Panc1 (cell line): ENCODE data around the gene IL17B. TPM values are rescaled to one million over a fixed set of nuclear protein-coding genes. Genes with fewer than 3 reads are reported as not detected.
"Not testable (repeated sequence)": the region's sequence is repeated elsewhere in the genome, so short reads cannot be mapped to it uniquely, and the experiment has no call there.

Experiments
- ATAC-seq: fragments of 200-7000 bp; cut with Tn5 transposase; 2 replicates; pipeline ENCODE4 v1.9.1; 2020; ENCODE audit warnings: mild to moderate bottlenecking, moderate library complexity
- BruUV-seq: library from RNA; stranded (reverse); fragments of 400-500 nt; replicated peaks from 2 replicates; lab custom pipeline; 2021; lab: Mats Ljungman, UMichigan
- CTCF ChIA-PET: fragments of 300-600 bp; sonication (Branson Sonifier 250); formaldehyde crosslinking; loops from one replicate; lab custom pipeline; 2022; ENCODE audit warnings: antibody characterized with exemption; lab: Charles Lee
- POLR2A ChIA-PET: fragments of 300-600 bp; sonication (Branson Sonifier 250); formaldehyde crosslinking; loops from one replicate; lab custom pipeline; 2022; ENCODE audit warnings: antibody characterized with exemption; lab: Charles Lee
- DNase-seq: peaks from one replicate; pipeline ENCODE4 v3.0.0-alpha.2; 2010; ENCODE audit warnings: low read depth, low spot score
- H3K27ac ChIP-seq: 2 replicates; pipeline ENCODE4 v1.5.1; 2011; ENCODE audit warnings: mild to moderate bottlenecking, low read length, inconsistent platforms
- H3K27me3 ChIP-seq: fragments of 200-500 bp; sonication (Bioruptor generic); 2 replicates; pipeline ENCODE4 v1.6.0; 2014; ENCODE audit warnings: low read length, inconsistent platforms; ENCODE audit not compliant: control insufficient read depth, insufficient read depth
- H3K36me3 ChIP-seq: fragments of 200-500 bp; sonication (Bioruptor generic); 2 replicates; pipeline ENCODE4 v1.5.1; 2014; ENCODE audit warnings: inconsistent platforms, mild to moderate bottlenecking, low read length, moderate library complexity; ENCODE audit not compliant: control insufficient read depth, insufficient read depth
- H3K4me1 ChIP-seq: 2 replicates; pipeline ENCODE4 v1.5.1; 2011; ENCODE audit warnings: inconsistent platforms, mild to moderate bottlenecking, low read length, moderate library complexity; ENCODE audit not compliant: control insufficient read depth, insufficient read depth
- H3K4me3 ChIP-seq, 2 experiments: 2 replicates each; pipeline ENCODE4 v1.5.1; 2011 to 2012; ENCODE audit warnings: low read depth in 2 of 2, low read length in 2 of 2, mild to moderate bottlenecking in 2 of 2, inconsistent platforms in 1 of 2, moderate library complexity in 1 of 2
- H3K9me3 ChIP-seq: fragments of 200-500 bp; sonication (Bioruptor generic); 2 replicates; pipeline ENCODE4 v1.5.1; 2014; ENCODE audit warnings: low read depth, mild to moderate bottlenecking, inconsistent platforms, low read length, moderate library complexity; ENCODE audit not compliant: control insufficient read depth, insufficient read depth
- CTCF ChIP-seq: fragments of 450-650 bp; IDR thresholded peaks from 2 replicates; pipeline ENCODE4 v1.5.1; 2017; ENCODE audit warnings: mild to moderate bottlenecking
- POLR2AphosphoS5 ChIP-seq: IDR thresholded peaks from 2 replicates; pipeline ENCODE4 v1.6.1; 2012; ENCODE audit warnings: mild to moderate bottlenecking, low read depth, low read length, moderate library complexity
- REST ChIP-seq, 2 experiments: IDR thresholded peaks; 2 replicates each; pipeline ENCODE4 v1.6.1; 2011 to 2012; ENCODE audit warnings: low read depth in 2 of 2, control low read depth in 1 of 2, low read length in 1 of 2, mild to moderate bottlenecking in 1 of 2, moderate library complexity in 1 of 2; ENCODE audit not compliant: insufficient read depth in 1 of 2
- SIN3A ChIP-seq: IDR thresholded peaks from 2 replicates; pipeline ENCODE4 v1.6.1; 2012; ENCODE audit warnings: low read depth, mild to moderate bottlenecking, low read length, moderate library complexity, borderline replicate concordance; ENCODE audit not compliant: insufficient read depth
- TCF7L2 ChIP-seq: IDR thresholded peaks from 2 replicates; pipeline ENCODE4 v1.6.1; 2011; ENCODE audit warnings: mild to moderate bottlenecking, low read depth, low read length, inconsistent platforms
- in situ Hi-C: cut with HindIII; loops from 2 replicates; pipeline ENCODE4 v1.10.0; 2016; ENCODE audit warnings: low sequenced_read_pairs, low pct_unique_long_range_greater_than_20kb
- intact Hi-C: fragments of 100-400 bp; cut with micrococcal nuclease; formaldehyde crosslinking; loops from one replicate; pipeline ENCODE4 v1.10.0; 2022; ENCODE audit not compliant: unreplicated experiment
- total RNA-seq: library from RNA; stranded (reverse); gene quantifications from one replicate; pipeline ENCODE4 v1.2.1, GENCODE V29; 2021; ENCODE audit not compliant: unreplicated experiment

Gene IL17B
- total RNA-seq, 1 experiment from 2014 or later = not detected

- ChIA-PET POLR2A (no interaction called here), CTCF (no interaction called here)
- Histone ChIP-seq H3K36me3 (no peaks in the 10 kb centered on the region), H3K4me1 (no peaks in the 10 kb centered on the region), H3K27me3 (no peaks in the 10 kb centered on the region), H3K9me3 (no peaks in the 10 kb centered on the region), H3K4me3 (no peak overlapping the region), H3K27ac (no peak overlapping the region)
- ATAC-seq (no peak), DNase-seq (no peak)
- BruUV-seq = no TSS peak
- in situ Hi-C loops (no loop called here), intact Hi-C loops (no loop called here)
- TF ChIP-seq REST (IDR thresholded peaks at IDR 0.05; ENCODE audit: insufficient read depth in 1 of 2, low read depth in 2 of 2, low read length in 1 of 2) (no peak), SIN3A (no peak), CTCF (no peak), POLR2AphosphoS5 (no peak), TCF7L2 (no peak)
Observed at GRCh38 chr5:149397530-149397929, 18.4 kb upstream of the IL17B start.

- CTCF ChIA-PET, ATAC-seq, intact Hi-C loops: not testable (repeated sequence)
Observed at GRCh38 chr5:149394996-149395395, 15.9 kb upstream of the IL17B start.

GRCh38 chr5:149392718-149393117, 13.6 kb upstream of the IL17B start:
- H3K4me3 ChIP-seq = no peak overlapping the region
- POLR2A ChIA-PET = no interaction called here
- no peaks in the 10 kb centered on the region for H3K27me3 ChIP-seq
- H3K36me3 ChIP-seq = no peaks in the 10 kb centered on the region
- ATAC-seq (peak; percentile 63; the same call in 1 of the 2 replicates), DNase-seq (no peak)
- in situ Hi-C loops = no loop called here
- no peak for TF ChIP-seq POLR2AphosphoS5
- no peak for TF ChIP-seq REST (IDR thresholded peaks at IDR 0.05; ENCODE audit: insufficient read depth in 1 of 2, low read depth in 2 of 2, low read length in 1 of 2)
- no peak for TF ChIP-seq CTCF
- TF ChIP-seq SIN3A = no peak
- TF ChIP-seq TCF7L2 = no peak
- intact Hi-C loops = no loop called here
- H3K9me3 ChIP-seq = no peaks in the 10 kb centered on the region
- CTCF ChIA-PET = interaction anchor here (1.4 kb wide), 1 partner anchor 11 kb away, joined by 13 read pairs; no protein-coding TSS in a partner anchor
- no TSS peak for BruUV-seq
- H3K27ac ChIP-seq = no peak overlapping the region
- H3K4me1 ChIP-seq = no peaks in the 10 kb centered on the region

More at GRCh38 chr5:149394996-149395395, 15.9 kb upstream of the IL17B start:
- H3K36me3 ChIP-seq, BruUV-seq, H3K9me3 ChIP-seq, H3K4me1 ChIP-seq, POLR2A ChIA-PET, H3K27me3 ChIP-seq, in situ Hi-C loops, H3K4me3 ChIP-seq, DNase-seq, H3K27ac ChIP-seq: not testable (repeated sequence)
